Epithelial cell of esophagus (primary cell): Measurements from ENCODE around the gene COL4A2.

Experiments used
- DNase-seq: peaks from one replicate; pipeline ENCODE4 v3.0.0; 2010; ENCODE audit warnings: low read depth
- H3K4me3 ChIP-seq: 2 replicates; pipeline ENCODE4 v1.5.1; 2011; ENCODE audit warnings: mild to moderate bottlenecking, low read length, control low read depth
- CTCF ChIP-seq: IDR thresholded peaks from 2 replicates; pipeline ENCODE4 v1.5.1; 2011; ENCODE audit warnings: low read depth, mild to moderate bottlenecking, low read length, control low read depth, inconsistent platforms; ENCODE audit not compliant: insufficient read depth; ENCODE audit errors: missing control alignments

Gene COL4A2

DNA sequence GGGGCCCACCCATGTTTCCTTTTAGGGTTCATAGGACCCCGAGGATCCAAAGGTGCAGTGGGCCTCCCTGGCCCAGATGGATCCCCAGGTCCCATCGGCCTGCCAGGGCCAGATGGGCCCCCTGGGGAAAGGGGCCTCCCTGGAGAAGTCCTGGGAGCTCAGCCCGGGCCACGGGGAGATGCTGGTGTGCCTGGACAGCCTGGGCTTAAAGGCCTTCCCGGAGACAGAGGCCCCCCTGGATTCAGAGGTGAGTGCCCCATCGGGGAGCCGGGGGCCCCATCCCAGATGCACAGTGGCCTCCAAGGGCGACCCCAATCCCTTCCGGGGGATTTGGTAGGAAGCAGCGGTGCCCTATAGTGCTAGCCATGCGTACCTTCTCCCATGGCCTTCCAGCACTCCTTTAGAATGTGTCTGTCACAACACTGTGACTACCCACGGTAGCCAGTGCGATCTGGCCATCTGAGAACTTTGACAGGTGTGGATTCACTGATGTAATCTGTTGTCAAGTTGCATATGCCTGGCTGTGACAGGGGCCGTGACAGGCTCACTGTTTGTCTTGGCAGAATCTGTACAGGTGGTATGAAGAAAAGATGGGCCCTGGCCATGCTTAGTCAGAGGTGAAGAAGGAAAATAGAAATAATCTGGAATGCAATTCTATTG lies 165.9 kb downstream of the COL4A2 start:
- no peak for DNase-seq

GRCh38 chr13:110474713-110475112 lies 167.6 kb downstream of the COL4A2 start:
- no peak for TF ChIP-seq CTCF

More for the DNA sequence above, 165.9 kb downstream of the COL4A2 start:
- TF ChIP-seq CTCF = no peak
- no peak overlapping the region for H3K4me3 ChIP-seq

GRCh38 chr13:110475117-110475516 lies 168.0 kb downstream of the COL4A2 start:
- no peak for TF ChIP-seq CTCF
- no peak for DNase-seq
- no peak overlapping the region for H3K4me3 ChIP-seq

More at GRCh38 chr13:110474713-110475112, 167.6 kb downstream of the COL4A2 start:
- H3K4me3 ChIP-seq = no peak overlapping the region
- DNase-seq = no peak

GRCh38 chr13:110475550-110476219 lies 168.6 kb downstream of the COL4A2 start:
- no peak for DNase-seq
- no peak for TF ChIP-seq CTCF
- H3K4me3 ChIP-seq = no peak overlapping the region

DNA sequence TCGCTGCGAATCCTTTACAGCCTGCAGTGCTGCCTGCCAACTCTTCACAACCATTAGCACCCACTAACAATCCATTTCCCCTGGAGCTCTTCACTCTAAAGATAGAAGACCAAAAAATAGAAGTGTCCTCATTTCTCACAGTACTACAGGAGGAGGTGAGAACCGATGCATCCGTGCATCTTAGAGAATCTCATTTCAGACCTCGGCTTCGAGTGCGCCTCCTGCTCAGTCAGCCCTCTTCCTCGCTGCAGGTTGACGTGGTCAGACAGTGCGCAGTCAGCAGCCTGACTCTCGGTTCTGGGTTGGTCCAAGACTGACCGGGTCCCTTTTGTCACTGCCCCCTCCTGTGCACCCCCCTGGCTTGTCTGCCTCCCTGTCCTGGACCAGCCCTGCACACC lies 169.1 kb downstream of the COL4A2 start:
- no peak for TF ChIP-seq CTCF
- H3K4me3 ChIP-seq = no peak overlapping the region
- DNase-seq = no peak

DNA sequence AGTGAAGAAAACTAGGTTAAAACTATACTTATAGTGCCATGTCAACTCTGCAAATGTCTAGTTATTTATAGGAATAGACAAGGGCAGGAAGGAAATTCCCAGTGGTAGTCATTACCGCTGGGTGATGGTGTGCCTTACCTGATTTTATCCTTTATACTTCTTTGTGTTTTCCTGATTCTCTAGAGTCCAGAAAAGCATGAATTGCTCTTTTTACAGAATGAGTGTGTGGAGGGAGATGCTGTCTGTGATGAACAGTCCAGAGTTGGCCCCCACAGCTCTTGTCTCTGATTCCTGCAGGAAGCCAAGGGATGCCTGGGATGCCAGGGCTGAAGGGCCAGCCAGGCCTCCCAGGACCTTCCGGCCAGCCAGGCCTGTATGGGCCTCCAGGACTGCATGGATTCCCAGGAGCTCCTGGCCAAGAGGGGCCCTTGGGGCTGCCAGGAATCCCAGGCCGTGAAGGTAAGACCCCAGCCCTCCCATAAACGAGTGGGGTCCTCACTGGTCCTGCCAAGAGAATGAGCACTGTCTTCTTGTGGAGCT lies 170.7 kb downstream of the COL4A2 start:
- no peak overlapping the region for H3K4me3 ChIP-seq
- DNase-seq = no peak
- TF ChIP-seq CTCF = no peak
